ENCODE data around the gene COA5. TPM values are rescaled to one million over a fixed set of nuclear protein-coding genes. Genes with fewer than 3 reads are reported as not detected.

The COA5 gene
- total RNA-seq, 1 experiment from 2014 or later: 18.6 TPM

DNA sequence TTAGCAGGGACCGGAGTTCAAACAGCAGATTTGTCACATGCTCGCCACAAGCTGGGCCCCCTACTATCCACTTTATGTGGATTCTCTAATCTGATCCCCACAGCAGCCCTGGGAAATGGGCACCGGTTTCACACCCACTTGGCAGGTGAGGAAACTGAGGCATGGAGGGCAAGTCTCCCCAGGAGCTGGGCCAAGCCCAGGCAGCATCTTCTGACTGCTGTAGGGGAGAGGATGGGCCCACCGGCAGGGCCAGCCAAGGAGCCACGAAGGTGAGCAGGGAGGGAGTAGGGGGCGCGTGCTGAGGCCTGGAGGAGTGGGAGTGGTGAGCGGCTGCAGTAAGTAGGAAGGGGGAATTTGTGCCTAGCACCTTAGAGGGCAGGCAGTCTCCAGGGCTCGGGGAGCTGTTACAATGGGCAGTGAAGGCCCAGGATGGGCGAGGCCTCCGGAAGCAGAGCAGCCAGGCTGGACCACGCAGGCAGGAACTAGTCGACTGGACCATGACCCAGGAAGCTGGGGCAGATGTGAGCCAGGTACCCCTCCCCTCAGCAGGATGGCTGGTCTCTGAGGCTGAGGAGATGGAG lies 37.1 kb downstream of the COA5 start:
- CTCF ChIA-PET: no interaction called here
- H3K27me3 ChIP-seq (ENCODE audit: insufficient read depth, low read length): no peaks in the 10 kb centered on the region
- no peak overlapping the region for H3K4me3 ChIP-seq (replicated peaks in 1 of 2; ENCODE audit: low read depth in 1 of 2, low read length in 2 of 2)
- no TSS peak for BruUV-seq (replicated peaks)
- intact Hi-C loops (cut with micrococcal nuclease): no loop called here
- H3K4me1 ChIP-seq (ENCODE audit: control insufficient read depth in 1 of 2, insufficient read depth in 2 of 2, low read length in 2 of 2): no peaks in the 10 kb centered on the region
- H3K27ac ChIP-seq (ENCODE audit: low read depth, low read length): no peak overlapping the region
- peaks cover 0 to 10% of the 10 kb centered on the region in 2 experiments; a peak in 1 of 4 replicates for H3K36me3 ChIP-seq (ENCODE audit: control insufficient read depth in 1 of 2, insufficient read depth in 2 of 2, low read length in 2 of 2)
- ATAC-seq (no peak), DNase-seq (ENCODE audit: low read depth, low spot score) (no peak)
- H4K20me1 ChIP-seq (ENCODE audit: insufficient read depth): no peaks in the 10 kb centered on the region
- H3K79me2 ChIP-seq (ENCODE audit: insufficient read depth, low read length): no peaks in the 10 kb centered on the region
- POLR2A ChIA-PET: no interaction called here
- no peak overlapping the region for H3K9ac ChIP-seq (ENCODE audit: low read length)
- H3K4me2 ChIP-seq (ENCODE audit: low read length): no peak overlapping the region
- RAD21 ChIA-PET (ENCODE audit: low non-redundant PET in 1 of 2, low total read pairs in 2 of 2, uncharacterized antibody in 2 of 2, unreplicated experiment in 2 of 2): no interaction called here
- H2AFZ ChIP-seq (ENCODE audit: low read depth, low read length, poor library complexity, severe bottlenecking): no peak overlapping the region
- no peaks in the 10 kb centered on the region for H3K9me3 ChIP-seq (ENCODE audit: control insufficient read depth in 1 of 2, insufficient read depth in 1 of 2, low read depth in 1 of 2, low read length in 2 of 2)
- no peaks in the 10 kb centered on the region for H3K9me2 ChIP-seq (ENCODE audit: insufficient read depth)
- TF ChIP-seq CEBPB (IDR thresholded peaks at IDR 0.05; ENCODE audit: low read depth): no peak
- TF ChIP-seq EZH2 (IDR thresholded peaks at IDR 0.05): no peak
- no peak for TF ChIP-seq FOSL1 (IDR thresholded peaks at IDR 0.05; ENCODE audit: low read depth)
- no peak for TF ChIP-seq CBX3 (IDR thresholded peaks at IDR 0.05; ENCODE audit: low read depth)
- TF ChIP-seq, protein P1, sequence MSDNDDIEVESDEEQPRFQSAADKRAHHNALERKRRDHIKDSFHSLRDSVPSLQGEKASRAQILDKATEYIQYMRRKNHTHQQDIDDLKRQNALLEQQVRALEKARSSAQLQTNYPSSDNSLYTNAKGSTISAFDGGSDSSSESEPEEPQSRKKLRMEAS (IDR thresholded peaks at IDR 0.05): no peak
- no peak for TF ChIP-seq YY1 (IDR thresholded peaks at IDR 0.05; ENCODE audit: extremely low read depth, insufficient replicate concordance, low read depth, low read length)
- TF ChIP-seq ZBTB33 (IDR thresholded peaks at IDR 0.05; ENCODE audit: extremely low read depth, insufficient replicate concordance, low read length): no peak
- TF ChIP-seq JUND (IDR thresholded peaks at IDR 0.05): no peak
- no peak for TF ChIP-seq SIN3A (IDR thresholded peaks at IDR 0.05; ENCODE audit: low read depth)
- no peak for TF ChIP-seq SP1 (IDR thresholded peaks at IDR 0.05; ENCODE audit: low read depth)
- no peak for TF ChIP-seq SRF (IDR thresholded peaks at IDR 0.05; ENCODE audit: low read depth)
- TF ChIP-seq, protein P2, sequence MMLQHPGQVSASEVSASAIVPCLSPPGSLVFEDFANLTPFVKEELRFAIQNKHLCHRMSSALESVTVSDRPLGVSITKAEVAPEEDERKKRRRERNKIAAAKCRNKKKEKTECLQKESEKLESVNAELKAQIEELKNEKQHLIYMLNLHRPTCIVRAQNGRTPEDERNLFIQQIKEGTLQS (IDR thresholded peaks at IDR 0.05): no peak
- no peak for TF ChIP-seq CTCF (IDR thresholded peaks at IDR 0.05 in 2 of 3, conservative IDR thresholded peaks at IDR 0.05 in 1 of 3; ENCODE audit: borderline replicate concordance in 1 of 3, insufficient read depth in 1 of 3, low read depth in 2 of 3, low read length in 2 of 3)
- TF ChIP-seq TCF7L2 (IDR thresholded peaks at IDR 0.05; ENCODE audit: borderline replicate concordance, extremely low read depth, insufficient read depth, insufficient read length): no peak
- no peak for TF ChIP-seq ZFX (IDR thresholded peaks at IDR 0.05)
- TF ChIP-seq, protein P3, sequence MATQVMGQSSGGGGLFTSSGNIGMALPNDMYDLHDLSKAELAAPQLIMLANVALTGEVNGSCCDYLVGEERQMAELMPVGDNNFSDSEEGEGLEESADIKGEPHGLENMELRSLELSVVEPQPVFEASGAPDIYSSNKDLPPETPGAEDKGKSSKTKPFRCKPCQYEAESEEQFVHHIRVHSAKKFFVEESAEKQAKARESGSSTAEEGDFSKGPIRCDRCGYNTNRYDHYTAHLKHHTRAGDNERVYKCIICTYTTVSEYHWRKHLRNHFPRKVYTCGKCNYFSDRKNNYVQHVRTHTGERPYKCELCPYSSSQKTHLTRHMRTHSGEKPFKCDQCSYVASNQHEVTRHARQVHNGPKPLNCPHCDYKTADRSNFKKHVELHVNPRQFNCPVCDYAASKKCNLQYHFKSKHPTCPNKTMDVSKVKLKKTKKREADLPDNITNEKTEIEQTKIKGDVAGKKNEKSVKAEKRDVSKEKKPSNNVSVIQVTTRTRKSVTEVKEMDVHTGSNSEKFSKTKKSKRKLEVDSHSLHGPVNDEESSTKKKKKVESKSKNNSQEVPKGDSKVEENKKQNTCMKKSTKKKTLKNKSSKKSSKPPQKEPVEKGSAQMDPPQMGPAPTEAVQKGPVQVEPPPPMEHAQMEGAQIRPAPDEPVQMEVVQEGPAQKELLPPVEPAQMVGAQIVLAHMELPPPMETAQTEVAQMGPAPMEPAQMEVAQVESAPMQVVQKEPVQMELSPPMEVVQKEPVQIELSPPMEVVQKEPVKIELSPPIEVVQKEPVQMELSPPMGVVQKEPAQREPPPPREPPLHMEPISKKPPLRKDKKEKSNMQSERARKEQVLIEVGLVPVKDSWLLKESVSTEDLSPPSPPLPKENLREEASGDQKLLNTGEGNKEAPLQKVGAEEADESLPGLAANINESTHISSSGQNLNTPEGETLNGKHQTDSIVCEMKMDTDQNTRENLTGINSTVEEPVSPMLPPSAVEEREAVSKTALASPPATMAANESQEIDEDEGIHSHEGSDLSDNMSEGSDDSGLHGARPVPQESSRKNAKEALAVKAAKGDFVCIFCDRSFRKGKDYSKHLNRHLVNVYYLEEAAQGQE (IDR thresholded peaks at IDR 0.05; ENCODE audit: low read depth): no peak
- TF ChIP-seq EGR1 (IDR thresholded peaks at IDR 0.05; ENCODE audit: low read depth): no peak

All from HCT116 (cell line).